Tibial artery (tissue), 4 donors: ENCODE results near the gene LRRC15.

ENCODE experiments used
- DNase-seq, 2 donors: peaks; one replicate each; pipeline ENCODE4 v3.0.0-alpha.2; 2019
- H3K27ac ChIP-seq, 2 donors: fragments of 200-600 bp; sonication (generic) in 1 of 2; 1 replicate in 1 of 2; 2 replicates in 1 of 2; pipeline ENCODE4 v1.5.1; 2018 to 2019; ENCODE audit warnings: mild to moderate bottlenecking in 1 of 2
- H3K27me3 ChIP-seq, 2 donors: fragments of 200-600 bp; sonication (generic) in 1 of 2; one replicate each; pipeline versions ENCODE4 v1.5.1 to v1.6.0; 2016 to 2019
- H3K36me3 ChIP-seq, 3 donors: fragments of 200-600 bp; sonication (generic) in 2 of 3; one replicate each; pipeline ENCODE4 v1.5.1; 2016 to 2019; ENCODE audit warnings: mild to moderate bottlenecking in 2 of 3
- H3K4me1 ChIP-seq, 4 donors: fragments of 200-600 bp; sonication (generic) in 2 of 4; 1 replicate in 3 of 4; 2 replicates in 1 of 4; pipeline ENCODE4 v1.5.1; 2016 to 2019
- H3K4me3 ChIP-seq, 2 donors: fragments of 200-600 bp; sonication (generic) in 1 of 2; 1 replicate in 1 of 2; 2 replicates in 1 of 2; pipeline ENCODE4 v1.5.1; 2018 to 2019; ENCODE audit warnings: mild to moderate bottlenecking in 2 of 2
- H3K9me3 ChIP-seq, 3 donors: fragments of 200-600 bp; sonication (generic) in 1 of 3; one replicate each; pipeline ENCODE4 v1.5.1; 2016 to 2019
- intact Hi-C: fragments of 100-400 bp; cut with DNase I; formaldehyde crosslinking; loops from one replicate; pipeline ENCODE4 v1.15.0; 2023; ENCODE audit warnings: low total_unique reads
- TF ChIP-seq, protein P1 (sequence below), 2 experiments: fragments of 200-600 bp in 1 of 2; fragments of 450-650 bp in 1 of 2; IDR thresholded peaks; one replicate each; pipeline ENCODE4 v1.5.1; 2017 to 2019; ENCODE audit warnings: antibody characterized with exemption in 2 of 2, mild to moderate bottlenecking in 1 of 2, moderate library complexity in 1 of 2

LRRC15 gene

DNA sequence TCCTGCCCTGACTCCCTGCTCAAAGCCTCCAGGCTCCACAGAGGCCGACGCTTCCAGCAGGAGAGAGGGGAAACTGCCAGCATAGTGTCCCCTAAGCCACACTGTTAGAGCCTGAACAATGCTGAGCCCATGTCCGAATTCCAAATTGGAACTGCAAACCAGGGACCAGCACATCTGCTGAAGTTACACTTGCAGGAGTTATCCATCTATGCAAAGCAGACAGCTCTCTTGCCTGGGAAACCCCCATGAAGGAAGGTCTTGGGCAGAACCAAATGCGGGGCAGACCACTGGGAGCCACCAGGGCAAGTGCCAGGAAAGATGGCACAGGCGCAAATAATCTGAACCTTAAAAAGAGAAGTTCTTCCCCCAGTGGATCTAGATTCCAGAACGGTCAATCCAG is 625 bp downstream of the LRRC15 start:
- H3K9me3 ChIP-seq = no peaks in the 10 kb centered on the region
- intact Hi-C loops = no loop called here
- no peak overlapping the region for H3K4me3 ChIP-seq
- peaks cover 0 to 43% of the 10 kb centered on the region in 2 donors for H3K27me3 ChIP-seq
- no peak for DNase-seq
- no peak overlapping the region for H3K27ac ChIP-seq
- H3K36me3 ChIP-seq = no peaks in the 10 kb centered on the region
- H3K4me1 ChIP-seq = peaks cover 0 to 21% (median 5%) of the 10 kb centered on the region in 4 donors
- TF ChIP-seq, protein P1, sequence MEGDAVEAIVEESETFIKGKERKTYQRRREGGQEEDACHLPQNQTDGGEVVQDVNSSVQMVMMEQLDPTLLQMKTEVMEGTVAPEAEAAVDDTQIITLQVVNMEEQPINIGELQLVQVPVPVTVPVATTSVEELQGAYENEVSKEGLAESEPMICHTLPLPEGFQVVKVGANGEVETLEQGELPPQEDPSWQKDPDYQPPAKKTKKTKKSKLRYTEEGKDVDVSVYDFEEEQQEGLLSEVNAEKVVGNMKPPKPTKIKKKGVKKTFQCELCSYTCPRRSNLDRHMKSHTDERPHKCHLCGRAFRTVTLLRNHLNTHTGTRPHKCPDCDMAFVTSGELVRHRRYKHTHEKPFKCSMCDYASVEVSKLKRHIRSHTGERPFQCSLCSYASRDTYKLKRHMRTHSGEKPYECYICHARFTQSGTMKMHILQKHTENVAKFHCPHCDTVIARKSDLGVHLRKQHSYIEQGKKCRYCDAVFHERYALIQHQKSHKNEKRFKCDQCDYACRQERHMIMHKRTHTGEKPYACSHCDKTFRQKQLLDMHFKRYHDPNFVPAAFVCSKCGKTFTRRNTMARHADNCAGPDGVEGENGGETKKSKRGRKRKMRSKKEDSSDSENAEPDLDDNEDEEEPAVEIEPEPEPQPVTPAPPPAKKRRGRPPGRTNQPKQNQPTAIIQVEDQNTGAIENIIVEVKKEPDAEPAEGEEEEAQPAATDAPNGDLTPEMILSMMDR (IDR thresholded peaks at IDR 0.05) = no peak

DNA sequence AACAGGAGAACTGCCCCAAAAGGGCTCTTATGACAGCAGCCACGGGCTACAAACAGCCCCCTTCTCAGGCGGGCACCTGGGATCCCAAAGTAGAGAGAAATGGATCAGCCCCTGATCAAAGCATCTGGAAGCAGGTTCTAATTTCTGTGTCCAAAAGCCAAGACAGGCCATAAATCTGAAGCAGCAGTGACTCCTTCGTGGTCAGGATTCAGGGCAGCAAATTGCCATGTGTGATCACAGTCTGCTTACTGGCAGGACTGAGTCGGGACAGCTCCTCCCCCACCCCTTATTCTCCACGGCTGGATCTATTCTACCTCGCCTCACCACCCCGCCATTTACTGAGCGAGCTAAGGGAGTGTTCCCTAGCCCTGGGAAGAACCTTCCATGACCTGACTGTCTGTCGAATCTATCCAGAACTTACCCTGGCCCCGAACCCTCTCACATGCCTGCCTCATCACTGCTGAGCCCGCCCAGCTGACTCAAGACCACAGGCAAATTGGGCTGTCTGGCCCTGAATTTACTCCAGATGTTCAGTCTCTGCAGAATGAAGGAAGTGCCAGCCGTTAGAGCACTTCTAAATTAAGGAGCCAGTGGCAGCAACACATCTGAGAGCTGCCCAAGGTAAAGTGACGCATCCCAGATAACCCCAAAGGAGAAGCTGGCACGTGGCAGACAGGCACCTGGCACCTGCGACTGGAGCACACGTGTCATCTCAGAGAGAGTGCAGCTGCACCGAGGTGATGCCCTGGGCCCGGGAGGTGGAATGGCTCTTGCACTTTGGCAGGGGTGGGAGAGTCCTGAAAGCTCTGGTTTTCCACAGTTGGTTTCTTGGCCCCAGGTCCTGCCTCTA is 1.3 kb downstream of the LRRC15 start:
- H3K4me1 ChIP-seq = peaks cover 0 to 21% (median 5%) of the 10 kb centered on the region in 4 donors
- TF ChIP-seq, protein P1 (IDR thresholded peaks at IDR 0.05) = no peak
- no peaks in the 10 kb centered on the region for H3K36me3 ChIP-seq
- no peak overlapping the region for H3K27ac ChIP-seq
- H3K27me3 ChIP-seq = peaks cover 0 to 39% of the 10 kb centered on the region in 2 donors
- H3K4me3 ChIP-seq = no peak overlapping the region
- intact Hi-C loops = no loop called here
- H3K9me3 ChIP-seq = no peaks in the 10 kb centered on the region
- no peak for DNase-seq

DNA sequence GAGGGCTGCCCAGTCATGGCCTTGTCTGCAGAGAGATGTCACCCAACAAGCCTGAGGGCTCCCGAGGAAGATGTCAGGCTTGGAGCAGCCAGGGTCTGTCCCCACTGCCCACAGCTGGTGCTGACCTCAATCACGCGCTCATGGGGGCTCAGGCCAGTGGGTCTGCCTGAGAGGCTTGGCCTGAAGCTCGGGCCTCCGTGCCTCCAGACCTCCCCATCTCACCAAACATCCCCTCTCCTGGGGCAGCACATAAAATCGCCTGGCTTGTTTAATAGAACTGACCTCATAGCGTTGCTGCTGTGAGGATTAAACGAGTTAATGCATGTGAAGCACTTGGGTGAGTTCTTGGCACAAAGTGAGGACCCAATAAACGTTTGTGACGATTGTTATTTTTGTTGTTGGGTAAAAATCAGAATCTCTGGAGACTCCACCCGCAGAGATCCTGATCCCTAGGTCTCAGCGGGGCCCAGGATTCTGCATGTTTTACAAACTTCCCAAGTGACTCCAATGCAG is 3.5 kb downstream of the LRRC15 start:
- Histone ChIP-seq H3K27ac (no peak overlapping the region), H3K36me3 (no peaks in the 10 kb centered on the region), H3K27me3 (peaks cover 0 to 24% of the 10 kb centered on the region in 2 donors), H3K9me3 (no peaks in the 10 kb centered on the region), H3K4me1 (peaks cover 0 to 21% (median 5%) of the 10 kb centered on the region in 4 donors), H3K4me3 (no peak overlapping the region)
- TF ChIP-seq, protein P1 (IDR thresholded peaks at IDR 0.05) = no peak
- intact Hi-C loops = no loop called here
- DNase-seq = no peak

DNA sequence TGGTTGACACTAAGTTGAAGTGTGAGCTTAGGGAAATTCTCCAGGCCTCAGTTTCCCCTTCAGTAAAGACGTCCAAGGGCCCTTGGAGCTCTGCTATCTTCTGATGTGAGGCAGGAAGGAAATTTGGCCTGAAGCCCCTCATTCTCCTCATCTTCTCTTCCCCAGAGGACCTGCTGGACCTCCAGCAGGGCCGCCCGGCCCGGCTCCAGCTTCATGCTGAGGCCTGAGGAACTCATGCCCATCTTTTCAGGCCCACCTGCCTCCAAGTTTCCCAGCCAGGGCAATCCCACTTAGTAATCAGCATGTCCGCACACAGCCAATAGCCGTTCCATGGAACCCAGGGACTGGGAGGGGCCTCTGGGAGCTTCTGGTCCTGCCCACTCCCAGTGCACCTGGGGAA is 4.0 kb downstream of the LRRC15 start:
- Histone ChIP-seq H3K4me1 (peaks cover 0 to 21% (median 5%) of the 10 kb centered on the region in 4 donors), H3K27me3 (peaks cover 0 to 24% of the 10 kb centered on the region in 2 donors), H3K9me3 (no peaks in the 10 kb centered on the region), H3K36me3 (no peaks in the 10 kb centered on the region), H3K27ac (no peak overlapping the region), H3K4me3 (no peak overlapping the region)
- DNase-seq = no peak
- TF ChIP-seq, protein P1 (IDR thresholded peaks at IDR 0.05) = no peak
- intact Hi-C loops = no loop called here

DNA sequence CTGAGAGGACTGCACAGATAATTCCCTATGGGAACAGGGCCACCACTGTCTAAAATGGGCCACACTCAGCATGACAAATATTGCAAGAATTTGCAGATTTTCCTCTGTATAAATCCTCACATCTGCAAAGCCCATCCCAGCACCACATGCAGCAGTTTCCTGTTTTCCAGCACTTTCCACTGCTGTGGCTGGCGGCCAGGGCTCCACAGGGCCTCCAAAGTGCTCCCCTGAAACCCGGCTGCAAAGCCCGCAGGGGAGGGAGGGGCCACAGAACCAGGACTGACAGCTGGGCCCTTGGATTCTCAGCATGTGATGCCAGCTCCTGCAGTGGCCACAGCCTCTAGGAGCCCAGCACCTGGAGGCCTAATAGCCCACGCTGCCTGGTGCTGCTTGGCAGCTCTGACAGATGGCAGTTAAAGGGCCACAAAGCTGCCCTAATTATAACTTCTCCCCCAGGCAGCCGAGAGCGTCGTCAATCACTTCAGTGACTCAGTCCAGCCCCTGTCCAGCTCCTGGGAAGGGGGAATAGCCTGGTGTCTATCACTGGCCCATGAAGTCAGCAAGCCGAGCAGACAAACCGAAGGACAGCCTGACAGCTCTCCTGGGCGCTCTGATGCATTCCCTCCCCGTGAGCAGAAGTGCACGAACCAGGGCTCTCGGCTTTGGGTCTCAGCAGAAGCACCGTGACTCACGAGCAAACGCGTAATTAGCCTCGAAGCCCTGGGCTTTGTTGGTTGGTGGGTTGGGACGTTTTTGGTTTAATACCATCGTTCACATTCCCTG is 4.7 kb downstream of the LRRC15 start:
- TF ChIP-seq, protein P1 (IDR thresholded peaks at IDR 0.05) = no peak
- H3K9me3 ChIP-seq = no peaks in the 10 kb centered on the region
- no peak overlapping the region for H3K27ac ChIP-seq
- peaks cover 0 to 26% of the 10 kb centered on the region in 2 donors for H3K27me3 ChIP-seq
- no peak overlapping the region for H3K4me3 ChIP-seq
- no peaks in the 10 kb centered on the region for H3K36me3 ChIP-seq
- DNase-seq = no peak
- peaks cover 0 to 19% (median 5%) of the 10 kb centered on the region in 4 donors for H3K4me1 ChIP-seq
- intact Hi-C loops = no loop called here
